Measurements from ENCODE around the gene MELTF.

- TF ChIP-seq TAF1 (IDR thresholded peaks at IDR 0.05; ENCODE audit: low read depth) (no peak), CTCF (IDR thresholded peaks at IDR 0.05; ENCODE audit: poor library complexity, severe bottlenecking) (no peak), EZH2 (IDR thresholded peaks at IDR 0.05; ENCODE audit: borderline replicate concordance, insufficient read depth, low read length, poor library complexity, severe bottlenecking) (no peak), SMC3 (conservative IDR thresholded peaks at IDR 0.05; ENCODE audit: poor library complexity) (no peak), MXI1 (conservative IDR thresholded peaks at IDR 0.05; ENCODE audit: poor library complexity, severe bottlenecking) (no peak), POLR2AphosphoS5 (IDR thresholded peaks at IDR 0.05) (no peak), REST (IDR thresholded peaks at IDR 0.05; ENCODE audit: borderline replicate concordance) (no peak), EP300 (conservative IDR thresholded peaks at IDR 0.05; ENCODE audit: poor library complexity, severe bottlenecking) (no peak), RAD21 (conservative IDR thresholded peaks at IDR 0.05) (no peak)
These were observed 34.6 kb downstream of the MELTF start for GRCh38 chr3:196995027-196995426.
